Daoy (cell line): ENCODE data around the gene YES1. TPM values are rescaled to one million over a fixed set of nuclear protein-coding genes. Genes with fewer than 3 reads are reported as not detected.
"Not testable (repeated sequence)": the region's sequence is repeated elsewhere in the genome, so short reads cannot be mapped to it uniquely, and the experiment has no call there.

ENCODE experiments used
- DNase-seq: peaks from one replicate; pipeline ENCODE4 v3.0.0-alpha.2; 2015; ENCODE audit warnings: low read depth
- total RNA-seq: library from RNA; depleted of rRNA; stranded (reverse); fragments of >200 nt; shearing (Covaris generic); gene quantifications from 2 replicates; pipeline ENCODE4 v1.2.3, GENCODE V29; 2014

The YES1 gene
- total RNA-seq, 1 experiment from 2014 or later, result 48.8 TPM

- no peak for DNase-seq
These were observed 12.1 kb upstream of the YES1 start for GRCh38 chr18:824179-824578.

- no peak for DNase-seq
These were observed 8.6 kb upstream of the YES1 start for GRCh38 chr18:820591-821165.

- DNase-seq, result no peak
These were observed 4.8 kb upstream of the YES1 start for GRCh38 chr18:816869-817268.

- no peak for DNase-seq
These were observed 4.1 kb upstream of the YES1 start for GRCh38 chr18:816088-816653.

GRCh38 chr18:815353-815752 lies 3.3 kb upstream of the YES1 start:
- DNase-seq, result no peak

- DNase-seq, result no peak
These were observed 2.5 kb upstream of the YES1 start for GRCh38 chr18:814300-815084.

- no peak for DNase-seq
These were observed 1.4 kb upstream of the YES1 start for GRCh38 chr18:813172-814071.

- DNase-seq, result peak; percentile 68
These were observed 532 bp upstream of the YES1 start for GRCh38 chr18:812376-813171.

- DNase-seq, result peak; percentile 4
These were observed 705 bp downstream of the YES1 start for GRCh38 chr18:811182-811891.

- no peak for DNase-seq
These were observed 1.9 kb downstream of the YES1 start for GRCh38 chr18:809985-810642.

GRCh38 chr18:809228-809627 lies 2.8 kb downstream of the YES1 start:
- not testable (repeated sequence) for DNase-seq

- no peak for DNase-seq
These were observed 3.5 kb downstream of the YES1 start for GRCh38 chr18:808502-808901.

GRCh38 chr18:808086-808485 lies 4.0 kb downstream of the YES1 start:
- DNase-seq, result no peak

- DNase-seq, result no peak
These were observed 6.3 kb downstream of the YES1 start for GRCh38 chr18:805755-806110.

GRCh38 chr18:805008-805754 lies 6.9 kb downstream of the YES1 start:
- no peak for DNase-seq

GRCh38 chr18:801137-801536 lies 10.9 kb downstream of the YES1 start:
- DNase-seq, result no peak

- no peak for DNase-seq
These were observed 12.1 kb downstream of the YES1 start for GRCh38 chr18:799943-800342.

- not testable (repeated sequence) for DNase-seq
These were observed 16.7 kb downstream of the YES1 start for GRCh38 chr18:795383-795782.

GRCh38 chr18:789397-789796 lies 22.6 kb downstream of the YES1 start:
- DNase-seq, result no peak

GRCh38 chr18:785242-785641 lies 26.8 kb downstream of the YES1 start:
- DNase-seq, result no peak
